ENCODE results near the gene LRRC45.

The LRRC45 gene

GRCh38 chr17:82021107-82021899, 1.8 kb upstream of the LRRC45 start (continued):
- TF ChIP-seq ZNF157 (tag by site-specific recombination; IDR thresholded peaks at IDR 0.05) (no peak), ZNF654 (tag by site-specific recombination; IDR thresholded peaks at IDR 0.05; ENCODE audit: low read depth) (peak; percentile 85), ZNF548 (tag by site-specific recombination; IDR thresholded peaks at IDR 0.05) (no peak), CTCF (tag by site-specific recombination; IDR thresholded peaks at IDR 0.05) (peak; percentile 97), ZNF600 (tag by site-specific recombination; IDR thresholded peaks at IDR 0.05) (peak; percentile 47), ZNF391 (tag by site-specific recombination; IDR thresholded peaks at IDR 0.05; ENCODE audit: borderline replicate concordance, low read depth) (peak; percentile 26; the same call in 1 of the 2 replicates), BCL11A (tag by site-specific recombination; IDR thresholded peaks at IDR 0.05; ENCODE audit: low read depth) (peak; percentile 64; the same call in 1 of the 2 replicates), ZBTB44 (tag by site-specific recombination; IDR thresholded peaks at IDR 0.05) (no peak), GLIS2 (tag by site-specific recombination; IDR thresholded peaks at IDR 0.05) (peak; percentile 62; the same call in 1 of the 2 replicates), SALL2 (tag by site-specific recombination; IDR thresholded peaks at IDR 0.05; ENCODE audit: borderline replicate concordance) (no peak), ZNF76 (tag by site-specific recombination; IDR thresholded peaks at IDR 0.05; ENCODE audit: borderline replicate concordance, low read depth) (no peak), ZNF324 (tag by site-specific recombination; IDR thresholded peaks at IDR 0.05) (no peak), ZNF692 (tag by site-specific recombination; IDR thresholded peaks at IDR 0.05) (no peak), ZBTB7A (tag by site-specific recombination; IDR thresholded peaks at IDR 0.05; ENCODE audit: low read depth) (0 out of 2 replicates have a peak, but pooled peaks have one; percentile 30)

GRCh38 chr17:82021900-82022309, 1.2 kb upstream of the LRRC45 start:
- TF ChIP-seq GLIS1 (tag by site-specific recombination; IDR thresholded peaks at IDR 0.05), result peak; percentile 31; the same call in 1 of the 2 replicates
- TF ChIP-seq KLF1 (tag by site-specific recombination; IDR thresholded peaks at IDR 0.05), result peak; percentile 65
- TF ChIP-seq ZNF433 (tag by site-specific recombination; IDR thresholded peaks at IDR 0.05; ENCODE audit: low read depth), result no peak
- 0 out of 2 replicates have a peak, but pooled peaks have one; percentile 4 for TF ChIP-seq INSM2 (tag by site-specific recombination; IDR thresholded peaks at IDR 0.05)
- 0 out of 2 replicates have a peak, but pooled peaks have one; percentile 22 for TF ChIP-seq KLF7 (tag by site-specific recombination; IDR thresholded peaks at IDR 0.05; ENCODE audit: borderline replicate concordance)
- no peak for TF ChIP-seq HOXA7 (CRISPR knock-in tag; IDR thresholded peaks at IDR 0.05; ENCODE audit: borderline replicate concordance)
- no peak for TF ChIP-seq ZNF707 (tag by site-specific recombination; IDR thresholded peaks at IDR 0.05)
- no peak for TF ChIP-seq ZNF692 (tag by site-specific recombination; IDR thresholded peaks at IDR 0.05)
- TF ChIP-seq SP2 (tag by site-specific recombination; IDR thresholded peaks at IDR 0.05), result peak; percentile 50
- TF ChIP-seq ZNF175 (tag by site-specific recombination; IDR thresholded peaks at IDR 0.05), result no peak
- no peak for TF ChIP-seq ZNF37A (tag by site-specific recombination; IDR thresholded peaks at IDR 0.05)
- POLR2A ChIA-PET, result interaction anchor here (1.0 to 5.1 kb wide), 11 partner anchors 9 to 158 kb away, joined by 3 to 61 read pairs (median 6); partner anchors contain the start of genes DCXR, FASN and RAC3
- H3K4me3 ChIP-seq (ENCODE audit: low read depth, low read length), result peak overlapping the region; percentile 95
- H3K4me1 ChIP-seq (ENCODE audit: control insufficient read depth, insufficient read depth, low read length), result peaks cover 11% of the 10 kb centered on the region
- no peaks in the 10 kb centered on the region for H3K9me3 ChIP-seq (ENCODE audit: control insufficient read depth, insufficient read depth, low read depth, low read length)
- peak overlapping the region; percentile 88 for H3K27ac ChIP-seq (ENCODE audit: extremely low read depth, low read depth, low read length)
- CTCF ChIA-PET, result interaction anchor here (0.6 to 7.6 kb wide), 18 partner anchors 9 to 270 kb away, joined by 3 to 105 read pairs (median 4); partner anchors contain the start of genes DCXR, NOTUM and RAC3
- H3K36me3 ChIP-seq (ENCODE audit: control insufficient read depth in 2 of 2, insufficient read depth in 1 of 2, low read length in 2 of 2), result peaks cover 0 to 42% of the 10 kb centered on the region in 2 experiments; a peak in 2 of 3 replicates

All from HEK293 (cell line).